Measurements from ENCODE around the gene CCDC33. TPM values are rescaled to one million over a fixed set of nuclear protein-coding genes. Genes with fewer than 3 reads are reported as not detected.

CCDC33 gene
- total RNA-seq, 1 experiment from 2014 or later = not detected

DNA sequence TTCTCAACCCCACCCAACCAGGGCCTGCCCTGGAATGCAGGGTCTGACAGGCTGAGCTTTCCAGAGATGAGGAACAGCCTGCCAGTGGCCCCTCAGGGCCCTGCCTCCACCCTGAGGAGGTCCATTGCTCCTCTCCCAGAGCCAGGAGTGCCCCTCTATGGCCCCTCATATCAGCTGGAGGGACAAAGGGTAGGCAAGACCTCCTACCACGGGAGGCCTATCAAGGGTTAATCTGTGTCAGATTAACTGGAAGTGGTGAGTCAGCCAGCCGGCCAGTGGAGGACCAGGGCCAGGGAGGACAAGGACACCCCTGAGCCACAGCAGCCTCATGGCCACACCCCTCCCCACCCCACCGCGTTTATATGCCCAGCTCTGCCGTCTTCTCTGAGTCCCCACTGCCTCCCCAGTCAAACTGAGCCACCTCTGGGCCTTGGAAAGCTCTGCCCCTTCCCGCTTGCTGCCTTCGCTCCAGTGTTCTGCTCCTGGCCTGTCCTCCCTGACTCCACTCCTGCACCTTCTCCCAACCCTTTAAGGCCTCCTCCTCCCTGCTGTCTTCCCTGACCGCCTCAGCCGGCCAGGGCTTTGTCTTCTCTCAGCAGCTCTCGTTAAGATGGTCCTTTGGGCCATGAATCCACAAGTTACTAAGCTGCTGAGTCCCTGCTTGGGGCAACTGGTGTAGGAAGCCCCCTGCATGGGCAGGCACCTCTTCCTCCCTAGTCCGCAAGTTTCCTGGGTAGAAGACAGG is 6.5 kb downstream of the CCDC33 start:
- no peak overlapping the region for H3K27ac Mint-ChIP-seq (ENCODE audit: unreplicated experiment)
- no peaks in the 10 kb centered on the region; the same call in 1 of the 2 replicates for H3K27me3 ChIP-seq (replicated peaks; ENCODE audit: control insufficient read depth, insufficient read depth, low read length)
- H3K4me1 ChIP-seq = no peaks in the 10 kb centered on the region
- POLR2A ChIA-PET = no interaction called here
- no peaks in the 10 kb centered on the region for H3K36me3 ChIP-seq (ENCODE audit: control insufficient read depth, insufficient read depth, low read length)
- no peak overlapping the region for H3K4me3 ChIP-seq (ENCODE audit: low read depth, low read length)
- H3K9me3 ChIP-seq = no peaks in the 10 kb centered on the region
- no peaks in the 10 kb centered on the region for H3K4me1 Mint-ChIP-seq (ENCODE audit: low read depth, unreplicated experiment)
- no TSS peak for BruUV-seq (replicated peaks)
- peaks cover 21% of the 10 kb centered on the region for H3K27me3 Mint-ChIP-seq (ENCODE audit: insufficient read depth, unreplicated experiment)
- TF ChIP-seq, protein P1, sequence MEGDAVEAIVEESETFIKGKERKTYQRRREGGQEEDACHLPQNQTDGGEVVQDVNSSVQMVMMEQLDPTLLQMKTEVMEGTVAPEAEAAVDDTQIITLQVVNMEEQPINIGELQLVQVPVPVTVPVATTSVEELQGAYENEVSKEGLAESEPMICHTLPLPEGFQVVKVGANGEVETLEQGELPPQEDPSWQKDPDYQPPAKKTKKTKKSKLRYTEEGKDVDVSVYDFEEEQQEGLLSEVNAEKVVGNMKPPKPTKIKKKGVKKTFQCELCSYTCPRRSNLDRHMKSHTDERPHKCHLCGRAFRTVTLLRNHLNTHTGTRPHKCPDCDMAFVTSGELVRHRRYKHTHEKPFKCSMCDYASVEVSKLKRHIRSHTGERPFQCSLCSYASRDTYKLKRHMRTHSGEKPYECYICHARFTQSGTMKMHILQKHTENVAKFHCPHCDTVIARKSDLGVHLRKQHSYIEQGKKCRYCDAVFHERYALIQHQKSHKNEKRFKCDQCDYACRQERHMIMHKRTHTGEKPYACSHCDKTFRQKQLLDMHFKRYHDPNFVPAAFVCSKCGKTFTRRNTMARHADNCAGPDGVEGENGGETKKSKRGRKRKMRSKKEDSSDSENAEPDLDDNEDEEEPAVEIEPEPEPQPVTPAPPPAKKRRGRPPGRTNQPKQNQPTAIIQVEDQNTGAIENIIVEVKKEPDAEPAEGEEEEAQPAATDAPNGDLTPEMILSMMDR (IDR thresholded peaks at IDR 0.05; ENCODE audit: insufficient read depth in 1 of 2, low read depth in 1 of 2, low read length in 1 of 2, severe bottlenecking in 1 of 2, unreplicated experiment in 1 of 2) = no peak
- intact Hi-C loops (cut with micrococcal nuclease; ENCODE audit: unreplicated experiment) = no loop called here
- no peak overlapping the region for H3K4me3 Mint-ChIP-seq (ENCODE audit: unreplicated experiment)
- H3K9me3 Mint-ChIP-seq (ENCODE audit: unreplicated experiment) = no peaks in the 10 kb centered on the region
- DNase-seq = no peak
- CTCF ChIA-PET = no interaction called here
- no peaks in the 10 kb centered on the region for H3K36me3 Mint-ChIP-seq (ENCODE audit: insufficient read depth, unreplicated experiment)

DNA sequence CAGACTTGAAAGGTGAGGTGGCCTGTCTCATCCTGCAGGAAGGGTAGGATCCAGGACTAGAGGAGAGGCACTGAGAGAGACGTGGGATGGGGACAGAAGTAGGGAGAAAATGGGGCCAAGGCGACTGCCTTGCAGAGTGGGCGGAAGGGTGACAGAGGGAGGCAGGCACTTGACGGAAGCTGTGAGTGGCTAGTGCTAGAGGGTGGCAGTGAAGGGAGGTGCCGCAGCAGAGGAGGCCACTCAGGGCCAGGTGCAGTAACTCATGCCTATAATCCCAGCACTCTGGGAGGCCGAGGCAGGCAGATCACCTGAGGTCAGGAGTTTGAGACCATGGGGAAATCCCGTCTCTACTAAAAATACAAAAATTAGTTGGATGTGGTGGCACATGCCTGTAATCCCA is 7.3 kb downstream of the CCDC33 start:
- H3K4me1 Mint-ChIP-seq (ENCODE audit: low read depth, unreplicated experiment) = no peaks in the 10 kb centered on the region
- no peak overlapping the region for H3K4me3 Mint-ChIP-seq (ENCODE audit: unreplicated experiment)
- Histone ChIP-seq H3K27me3 (replicated peaks; ENCODE audit: control insufficient read depth, insufficient read depth, low read length) (no peaks in the 10 kb centered on the region; the same call in 1 of the 2 replicates), H3K4me1 (no peaks in the 10 kb centered on the region), H3K36me3 (ENCODE audit: control insufficient read depth, insufficient read depth, low read length) (no peaks in the 10 kb centered on the region), H3K9me3 (no peaks in the 10 kb centered on the region), H3K4me3 (ENCODE audit: low read depth, low read length) (no peak overlapping the region)
- no peaks in the 10 kb centered on the region for H3K36me3 Mint-ChIP-seq (ENCODE audit: insufficient read depth, unreplicated experiment)
- intact Hi-C loops (cut with micrococcal nuclease; ENCODE audit: unreplicated experiment) = no loop called here
- no peaks in the 10 kb centered on the region for H3K9me3 Mint-ChIP-seq (ENCODE audit: unreplicated experiment)
- peaks cover 21% of the 10 kb centered on the region for H3K27me3 Mint-ChIP-seq (ENCODE audit: insufficient read depth, unreplicated experiment)
- no peak for DNase-seq
- ChIA-PET POLR2A (no interaction called here), CTCF (interaction anchor here (0.6 kb wide), 1 partner anchor 15 kb away, joined by 3 read pairs; no protein-coding TSS in a partner anchor)
- TF ChIP-seq, protein P1 (IDR thresholded peaks at IDR 0.05; ENCODE audit: insufficient read depth in 1 of 2, low read depth in 1 of 2, low read length in 1 of 2, severe bottlenecking in 1 of 2, unreplicated experiment in 1 of 2) = no peak
- H3K27ac Mint-ChIP-seq (ENCODE audit: unreplicated experiment) = no peak overlapping the region
- BruUV-seq (replicated peaks) = no TSS peak

DNA sequence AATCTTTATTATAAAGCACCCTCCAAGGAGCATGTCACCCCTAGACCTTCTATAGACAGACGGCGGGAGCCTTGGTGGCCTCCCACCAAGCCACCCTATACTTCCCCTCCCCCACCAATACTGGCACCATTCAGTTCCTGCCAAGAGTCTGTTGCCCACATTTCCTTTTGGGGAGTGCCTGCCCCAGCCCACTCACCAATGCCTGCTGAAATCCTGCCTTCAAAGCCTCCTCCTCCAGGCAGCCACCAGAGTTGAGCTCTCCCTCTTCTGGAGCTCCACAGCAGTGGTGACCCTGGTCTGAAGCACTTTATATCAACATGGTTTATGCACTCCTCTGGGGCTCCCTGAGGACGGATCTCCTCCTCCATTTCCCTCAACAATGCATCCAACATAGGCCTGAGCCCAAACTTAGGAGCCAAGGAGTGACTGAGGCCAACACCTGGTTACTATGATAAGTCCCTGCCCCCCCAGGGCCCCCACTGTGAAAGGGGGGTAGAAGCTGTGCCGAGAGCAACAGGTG is 8.8 kb downstream of the CCDC33 start:
- Mint-ChIP-seq H3K4me3 (ENCODE audit: unreplicated experiment) (no peak overlapping the region), H3K27me3 (ENCODE audit: insufficient read depth, unreplicated experiment) (peaks cover 23% of the 10 kb centered on the region), H3K27ac (ENCODE audit: unreplicated experiment) (no peak overlapping the region), H3K4me1 (ENCODE audit: low read depth, unreplicated experiment) (no peaks in the 10 kb centered on the region), H3K9me3 (ENCODE audit: unreplicated experiment) (no peaks in the 10 kb centered on the region), H3K36me3 (ENCODE audit: insufficient read depth, unreplicated experiment) (no peaks in the 10 kb centered on the region)
- Histone ChIP-seq H3K36me3 (ENCODE audit: control insufficient read depth, insufficient read depth, low read length) (no peaks in the 10 kb centered on the region), H3K4me3 (ENCODE audit: low read depth, low read length) (no peak overlapping the region), H3K9me3 (no peaks in the 10 kb centered on the region), H3K27me3 (replicated peaks; ENCODE audit: control insufficient read depth, insufficient read depth, low read length) (no peaks in the 10 kb centered on the region), H3K4me1 (no peaks in the 10 kb centered on the region)
- DNase-seq = no peak
- no TSS peak for BruUV-seq (replicated peaks)
- CTCF ChIA-PET = no interaction called here
- POLR2A ChIA-PET = no interaction called here
- intact Hi-C loops (cut with micrococcal nuclease; ENCODE audit: unreplicated experiment) = no loop called here
- TF ChIP-seq, protein P1 (IDR thresholded peaks at IDR 0.05; ENCODE audit: insufficient read depth in 1 of 2, low read depth in 1 of 2, low read length in 1 of 2, severe bottlenecking in 1 of 2, unreplicated experiment in 1 of 2) = no peak
